ENCODE results near the gene CACNG4. TPM values are rescaled to one million over a fixed set of nuclear protein-coding genes. Genes with fewer than 3 reads are reported as not detected.

Gene CACNG4
- polyA plus RNA-seq, 2 of the 4 experiments (the other 2 are of a cell fraction), result 6.2 to 10.2 TPM

DNA sequence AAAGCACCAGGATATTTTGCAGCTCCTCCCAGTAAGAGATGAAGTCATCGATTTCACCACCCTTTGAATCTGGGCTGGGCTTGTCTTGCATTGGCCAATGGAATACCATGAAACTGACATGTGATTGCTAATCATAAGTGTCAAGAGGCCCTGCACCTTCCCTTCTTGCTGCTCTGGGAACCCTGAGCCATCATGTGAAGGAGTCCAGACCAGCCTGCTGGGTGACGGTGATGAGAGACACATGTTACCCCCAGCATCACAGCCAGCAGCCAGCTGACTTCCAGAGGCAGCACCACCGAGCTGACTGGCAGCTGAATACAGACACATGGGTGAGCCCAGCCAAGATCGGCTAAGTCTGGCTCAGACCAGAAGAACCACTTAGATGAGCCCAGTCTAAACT is 43.6 kb upstream of the CACNG4 start:
- WGBS (ENCODE audit: missing lambda C conversion rate), result 41% methylated on average over 4 of the region's 4 CpGs
- TF ChIP-seq CBX8 (IDR thresholded peaks at IDR 0.05), result no peak
- no peak for TF ChIP-seq CHD2 (IDR thresholded peaks at IDR 0.05; ENCODE audit: low read length, partially characterized antibody)
- TF ChIP-seq, protein P1, sequence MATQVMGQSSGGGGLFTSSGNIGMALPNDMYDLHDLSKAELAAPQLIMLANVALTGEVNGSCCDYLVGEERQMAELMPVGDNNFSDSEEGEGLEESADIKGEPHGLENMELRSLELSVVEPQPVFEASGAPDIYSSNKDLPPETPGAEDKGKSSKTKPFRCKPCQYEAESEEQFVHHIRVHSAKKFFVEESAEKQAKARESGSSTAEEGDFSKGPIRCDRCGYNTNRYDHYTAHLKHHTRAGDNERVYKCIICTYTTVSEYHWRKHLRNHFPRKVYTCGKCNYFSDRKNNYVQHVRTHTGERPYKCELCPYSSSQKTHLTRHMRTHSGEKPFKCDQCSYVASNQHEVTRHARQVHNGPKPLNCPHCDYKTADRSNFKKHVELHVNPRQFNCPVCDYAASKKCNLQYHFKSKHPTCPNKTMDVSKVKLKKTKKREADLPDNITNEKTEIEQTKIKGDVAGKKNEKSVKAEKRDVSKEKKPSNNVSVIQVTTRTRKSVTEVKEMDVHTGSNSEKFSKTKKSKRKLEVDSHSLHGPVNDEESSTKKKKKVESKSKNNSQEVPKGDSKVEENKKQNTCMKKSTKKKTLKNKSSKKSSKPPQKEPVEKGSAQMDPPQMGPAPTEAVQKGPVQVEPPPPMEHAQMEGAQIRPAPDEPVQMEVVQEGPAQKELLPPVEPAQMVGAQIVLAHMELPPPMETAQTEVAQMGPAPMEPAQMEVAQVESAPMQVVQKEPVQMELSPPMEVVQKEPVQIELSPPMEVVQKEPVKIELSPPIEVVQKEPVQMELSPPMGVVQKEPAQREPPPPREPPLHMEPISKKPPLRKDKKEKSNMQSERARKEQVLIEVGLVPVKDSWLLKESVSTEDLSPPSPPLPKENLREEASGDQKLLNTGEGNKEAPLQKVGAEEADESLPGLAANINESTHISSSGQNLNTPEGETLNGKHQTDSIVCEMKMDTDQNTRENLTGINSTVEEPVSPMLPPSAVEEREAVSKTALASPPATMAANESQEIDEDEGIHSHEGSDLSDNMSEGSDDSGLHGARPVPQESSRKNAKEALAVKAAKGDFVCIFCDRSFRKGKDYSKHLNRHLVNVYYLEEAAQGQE (IDR thresholded peaks at IDR 0.05), result no peak
- no peak for TF ChIP-seq NR3C1 (IDR thresholded peaks at IDR 0.05)
- no peak for TF ChIP-seq HOXA7 (CRISPR knock-in tag; IDR thresholded peaks at IDR 0.05)
- no peak for TF ChIP-seq CHD4 (IDR thresholded peaks at IDR 0.05; ENCODE audit: borderline replicate concordance)
- TF ChIP-seq TP53 (CRISPR knock-in tag; IDR thresholded peaks at IDR 0.05), result no peak
- no peak for TF ChIP-seq FOSB (CRISPR knock-in tag; IDR thresholded peaks at IDR 0.05)
- Histone ChIP-seq H3K27ac (no peak overlapping the region), H3K4me1 (no peaks in the 10 kb centered on the region), H3K9me3 (peaks cover 5% of the 10 kb centered on the region; the same call in 1 of the 3 replicates), H3K4me3 (no peak overlapping the region), H3K4me2 (no peak overlapping the region)
- DNase-seq (ENCODE audit: low read depth in 1 of 2, low spot score in 1 of 2), result no peak
- peak in 1 of 2 experiments; percentile 44; a peak in 2 of 6 replicates for ATAC-seq
- CTCF ChIA-PET, result interaction anchor here (0.9 to 1.4 kb wide), 3 partner anchors 12 to 193 kb away, joined by 3 read pairs; no protein-coding TSS in a partner anchor
- POLR2A ChIA-PET, result no interaction called here
- FAIRE-seq, result no peak

DNA sequence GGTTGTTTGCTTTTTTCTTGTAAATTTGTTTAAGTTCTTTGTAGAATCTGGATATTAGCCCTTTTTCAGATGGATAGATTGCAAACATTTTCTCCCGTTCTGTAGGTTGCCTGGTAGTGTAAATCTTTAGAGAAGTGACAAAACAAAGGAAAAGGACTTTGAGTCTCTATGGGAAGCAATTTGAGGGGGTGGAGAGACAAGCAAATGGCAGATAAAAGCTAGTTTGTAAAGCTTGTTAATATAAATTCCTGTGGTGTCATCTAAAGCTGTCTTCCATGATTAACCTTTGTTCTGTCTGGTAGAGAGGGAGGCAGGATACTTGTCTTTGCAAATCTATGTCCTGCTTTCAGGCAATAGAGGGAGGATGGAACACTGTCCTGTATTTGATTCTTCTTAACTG is 40.6 kb upstream of the CACNG4 start:
- Histone ChIP-seq H3K9me3 (peaks cover 5% of the 10 kb centered on the region; the same call in 1 of the 3 replicates), H3K27ac (no peak overlapping the region), H3K4me2 (no peak overlapping the region), H3K4me3 (no peak overlapping the region), H3K4me1 (no peaks in the 10 kb centered on the region)
- FAIRE-seq (no peak), ATAC-seq (no peak), DNase-seq (ENCODE audit: low read depth in 1 of 2, low spot score in 1 of 2) (no peak)
- WGBS (ENCODE audit: missing lambda C conversion rate), result 31% methylated on average over 1 of the region's 1 CpG
- ChIA-PET CTCF (interaction anchor here (0.9 kb wide), 1 partner anchor 235 kb away, joined by 3 read pairs; no protein-coding TSS in a partner anchor), POLR2A (no interaction called here)
- TF ChIP-seq CBX2 (IDR thresholded peaks at IDR 0.05; ENCODE audit: borderline replicate concordance, low read depth), result no peak
- TF ChIP-seq, protein P2, sequence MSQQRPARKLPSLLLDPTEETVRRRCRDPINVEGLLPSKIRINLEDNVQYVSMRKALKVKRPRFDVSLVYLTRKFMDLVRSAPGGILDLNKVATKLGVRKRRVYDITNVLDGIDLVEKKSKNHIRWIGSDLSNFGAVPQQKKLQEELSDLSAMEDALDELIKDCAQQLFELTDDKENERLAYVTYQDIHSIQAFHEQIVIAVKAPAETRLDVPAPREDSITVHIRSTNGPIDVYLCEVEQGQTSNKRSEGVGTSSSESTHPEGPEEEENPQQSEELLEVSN (IDR thresholded peaks at IDR 0.05; ENCODE audit: borderline replicate concordance, low read depth), result no peak
- no peak for TF ChIP-seq RFX5 (IDR thresholded peaks at IDR 0.05)
- TF ChIP-seq CHD4 (IDR thresholded peaks at IDR 0.05; ENCODE audit: borderline replicate concordance), result no peak
- no peak for TF ChIP-seq NR3C1 (IDR thresholded peaks at IDR 0.05)
- TF ChIP-seq HDAC2 (IDR thresholded peaks at IDR 0.05), result no peak
- TF ChIP-seq, protein P3, sequence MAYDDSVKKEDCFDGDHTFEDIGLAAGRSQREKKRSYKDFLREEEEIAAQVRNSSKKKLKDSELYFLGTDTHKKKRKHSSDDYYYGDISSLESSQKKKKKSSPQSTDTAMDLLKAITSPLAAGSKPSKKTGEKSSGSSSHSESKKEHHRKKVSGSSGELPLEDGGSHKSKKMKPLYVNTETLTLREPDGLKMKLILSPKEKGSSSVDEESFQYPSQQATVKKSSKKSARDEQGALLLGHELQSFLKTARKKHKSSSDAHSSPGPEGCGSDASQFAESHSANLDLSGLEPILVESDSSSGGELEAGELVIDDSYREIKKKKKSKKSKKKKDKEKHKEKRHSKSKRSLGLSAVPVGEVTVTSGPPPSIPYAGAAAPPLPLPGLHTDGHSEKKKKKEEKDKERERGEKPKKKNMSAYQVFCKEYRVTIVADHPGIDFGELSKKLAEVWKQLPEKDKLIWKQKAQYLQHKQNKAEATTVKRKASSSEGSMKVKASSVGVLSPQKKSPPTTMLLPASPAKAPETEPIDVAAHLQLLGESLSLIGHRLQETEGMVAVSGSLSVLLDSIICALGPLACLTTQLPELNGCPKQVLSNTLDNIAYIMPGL (CRISPR knock-in tag; IDR thresholded peaks at IDR 0.05; ENCODE audit: borderline replicate concordance), result no peak
- TF ChIP-seq JUN (IDR thresholded peaks at IDR 0.05), result no peak
- no peak for TF ChIP-seq ZC3H11A (IDR thresholded peaks at IDR 0.05)
- no peak for TF ChIP-seq CHD2 (IDR thresholded peaks at IDR 0.05; ENCODE audit: low read length, partially characterized antibody)
- TF ChIP-seq SREBF2 (IDR thresholded peaks at IDR 0.05), result no peak
- no peak for TF ChIP-seq MAFK (IDR thresholded peaks at IDR 0.05; ENCODE audit: partially characterized antibody)
- no peak for TF ChIP-seq HOXB13 (CRISPR knock-in tag; IDR thresholded peaks at IDR 0.05; ENCODE audit: low read depth)
- no peak for TF ChIP-seq GATA3 (IDR thresholded peaks at IDR 0.05; ENCODE audit: borderline replicate concordance)
- TF ChIP-seq PHF8 (IDR thresholded peaks at IDR 0.05; ENCODE audit: borderline replicate concordance, low read depth), result no peak
- TF ChIP-seq RAD21 (conservative IDR thresholded peaks at IDR 0.05 in 1 of 2, IDR thresholded peaks at IDR 0.05 in 1 of 2), result no peak
- no peak for TF ChIP-seq EHMT2 (IDR thresholded peaks at IDR 0.05; ENCODE audit: low read depth)
- TF ChIP-seq ZNF302 (CRISPR knock-in tag; IDR thresholded peaks at IDR 0.05), result no peak

Data from A549 (cell line).